HEK293 (cell line): ENCODE measurements around the gene HSPBAP1.

Experiments
- CTCF ChIA-PET: fragments of 350-600 bp; formaldehyde crosslinking; extraction: SDS; loops from one replicate; lab custom pipeline; 2021; ENCODE audit warnings: antibody characterized with exemption; lab: Yijun Ruan, JAX
- POLR2A ChIA-PET: fragments of 300-600 bp; formaldehyde crosslinking; extraction: SDS; loops from one replicate; lab custom pipeline; 2020; ENCODE audit warnings: antibody characterized with exemption, inconsistent platforms; lab: Yijun Ruan, JAX
- H3K27ac ChIP-seq: fragments of 200-500 bp; sonication (Bioruptor generic); 2 replicates; pipeline ENCODE4 v1.5.1; 2014; ENCODE audit warnings: low read depth, low read length, control low read depth, inconsistent platforms; ENCODE audit errors: extremely low read depth
- H3K36me3 ChIP-seq, 2 experiments: fragments of 200-500 bp in 1 of 2; sonication (Bioruptor generic) in 1 of 2; 1 replicate in 1 of 2; 2 replicates in 1 of 2; pipeline ENCODE4 v1.5.1; 2014 to 2017; ENCODE audit warnings: inconsistent platforms in 2 of 2, low read length in 2 of 2; ENCODE audit not compliant: control insufficient read depth in 2 of 2, insufficient read depth in 1 of 2
- H3K4me1 ChIP-seq: fragments of 200-500 bp; sonication (Bioruptor generic); 2 replicates; pipeline ENCODE4 v1.5.1; 2014; ENCODE audit warnings: mild to moderate bottlenecking, low read length, inconsistent platforms; ENCODE audit not compliant: control insufficient read depth, insufficient read depth
- H3K4me3 ChIP-seq: 2 replicates; pipeline ENCODE4 v1.5.1; 2011; ENCODE audit warnings: low read depth, mild to moderate bottlenecking, control low read depth, low read length, moderate library complexity
- H3K9me3 ChIP-seq: fragments of 200-500 bp; sonication (Bioruptor generic); 2 replicates; pipeline ENCODE4 v1.5.1; 2014; ENCODE audit warnings: low read depth, low read length, inconsistent platforms; ENCODE audit not compliant: control insufficient read depth, insufficient read depth
- ATF2 ChIP-seq: fragments of 450-650 bp; formaldehyde crosslinking; IDR thresholded peaks from 2 replicates; pipeline ENCODE4 v1.5.1; 2016; ENCODE audit warnings: missing biosample characterization, missing genetic modification characterization, low read depth
- GLI2 ChIP-seq: fragments of 450-650 bp; formaldehyde crosslinking; IDR thresholded peaks from 2 replicates; pipeline ENCODE4; 2017; ENCODE audit warnings: missing biosample characterization, missing genetic modification characterization, low read depth, borderline replicate concordance
- HIC1 ChIP-seq: fragments of 450-650 bp; formaldehyde crosslinking; IDR thresholded peaks from 2 replicates; pipeline ENCODE4 v1.5.1; 2016; ENCODE audit warnings: missing biosample characterization, missing genetic modification characterization
- HOXD13 ChIP-seq: sonication (generic); formaldehyde crosslinking; IDR thresholded peaks from 2 replicates; pipeline ENCODE4 v1.8.0; 2022; ENCODE audit warnings: missing genetic modification reagents, borderline replicate concordance
- MZF1 ChIP-seq: fragments of 450-650 bp; formaldehyde crosslinking; IDR thresholded peaks from 2 replicates; pipeline ENCODE4 v1.5.1; 2017; ENCODE audit warnings: missing biosample characterization, missing genetic modification characterization, borderline replicate concordance
- PRDM2 ChIP-seq: fragments of 450-650 bp; formaldehyde crosslinking; IDR thresholded peaks from 2 replicates; pipeline ENCODE4 v1.5.1; 2016; ENCODE audit warnings: missing biosample characterization, missing genetic modification characterization, borderline replicate concordance
- ZBTB17 ChIP-seq: fragments of 450-650 bp; formaldehyde crosslinking; IDR thresholded peaks from 2 replicates; pipeline ENCODE4 v1.5.1; 2016; ENCODE audit warnings: missing biosample characterization, missing genetic modification characterization
- ZEB2 ChIP-seq: fragments of 450-650 bp; formaldehyde crosslinking; IDR thresholded peaks from 2 replicates; pipeline ENCODE4 v1.5.1; 2016; ENCODE audit warnings: missing biosample characterization, missing genetic modification characterization
- ZNF239 ChIP-seq: fragments of 450-650 bp; formaldehyde crosslinking; IDR thresholded peaks from 2 replicates; pipeline ENCODE4 v1.5.1; 2016; ENCODE audit warnings: missing biosample characterization, missing genetic modification characterization
- ZNF280C ChIP-seq: fragments of 450-650 bp; formaldehyde crosslinking; IDR thresholded peaks from 2 replicates; pipeline ENCODE4 v1.5.1; 2016; ENCODE audit warnings: missing biosample characterization, missing genetic modification characterization
- ZNF350 ChIP-seq: fragments of 450-650 bp; formaldehyde crosslinking; IDR thresholded peaks from 2 replicates; pipeline ENCODE4 v1.5.0; 2017; ENCODE audit warnings: missing biosample characterization, mild to moderate bottlenecking, missing genetic modification characterization
- ZNF366 ChIP-seq: fragments of 450-650 bp; formaldehyde crosslinking; conservative IDR thresholded peaks from 2 replicates; pipeline ENCODE4 v1.5.1; 2016; ENCODE audit warnings: missing biosample characterization, missing genetic modification characterization
- ZNF426 ChIP-seq: fragments of 450-650 bp; formaldehyde crosslinking; IDR thresholded peaks from 2 replicates; pipeline ENCODE4 v1.5.1; 2017; ENCODE audit warnings: missing biosample characterization, missing genetic modification characterization, mild to moderate bottlenecking, inconsistent platforms, moderate library complexity
- ZNF510 ChIP-seq: fragments of 450-650 bp; formaldehyde crosslinking; IDR thresholded peaks from 2 replicates; pipeline ENCODE4 v1.5.1; 2018; ENCODE audit warnings: mild to moderate bottlenecking, missing genetic modification characterization, missing biosample characterization; ENCODE audit not compliant: insufficient replicate concordance
- ZNF514 ChIP-seq: fragments of 450-650 bp; formaldehyde crosslinking; IDR thresholded peaks from 2 replicates; pipeline ENCODE4 v1.5.1; 2016; ENCODE audit warnings: missing biosample characterization, missing genetic modification characterization
- ZNF530 ChIP-seq: fragments of 450-650 bp; formaldehyde crosslinking; IDR thresholded peaks from 2 replicates; pipeline ENCODE4 v1.5.1; 2016; ENCODE audit warnings: low read depth, missing biosample characterization, missing genetic modification characterization
- ZNF558 ChIP-seq: fragments of 450-650 bp; formaldehyde crosslinking; IDR thresholded peaks from 2 replicates; pipeline ENCODE4 v1.5.1; 2016; ENCODE audit warnings: missing biosample characterization, missing genetic modification characterization
- ZNF621 ChIP-seq: fragments of 450-650 bp; formaldehyde crosslinking; IDR thresholded peaks from 2 replicates; pipeline ENCODE4 v1.5.1; 2017; ENCODE audit warnings: missing biosample characterization, missing genetic modification characterization
- ZNF654 ChIP-seq: fragments of 450-650 bp; formaldehyde crosslinking; IDR thresholded peaks from 2 replicates; pipeline ENCODE4 v1.5.1; 2016; ENCODE audit warnings: low read depth, missing biosample characterization, missing genetic modification characterization
- ZNF658 ChIP-seq: fragments of 450-650 bp; formaldehyde crosslinking; IDR thresholded peaks from 2 replicates; pipeline ENCODE4; 2016; ENCODE audit warnings: missing biosample characterization, missing genetic modification characterization
- ZNF785 ChIP-seq: fragments of 450-650 bp; formaldehyde crosslinking; IDR thresholded peaks from 2 replicates; pipeline ENCODE4 v1.5.1; 2016; ENCODE audit warnings: missing biosample characterization, missing genetic modification characterization
- TF ChIP-seq, protein P1 (sequence below): fragments of 450-650 bp; formaldehyde crosslinking; IDR thresholded peaks from 2 replicates; pipeline ENCODE4 v1.5.1; 2016; ENCODE audit warnings: missing biosample characterization, missing genetic modification characterization
- TF ChIP-seq, protein P2 (sequence below): fragments of 450-650 bp; formaldehyde crosslinking; IDR thresholded peaks from 2 replicates; pipeline ENCODE4 v1.5.1; 2016; ENCODE audit warnings: missing biosample characterization, missing genetic modification characterization

HSPBAP1 gene

GRCh38 chr3:122727294-122727693, 66.3 kb downstream of the HSPBAP1 start:
- ChIA-PET POLR2A (no interaction called here), CTCF (no interaction called here)
- Histone ChIP-seq H3K9me3 (no peaks in the 10 kb centered on the region), H3K27ac (no peak overlapping the region), H3K36me3 (no peaks in the 10 kb centered on the region), H3K4me1 (no peaks in the 10 kb centered on the region), H3K4me3 (no peak overlapping the region)
- TF ChIP-seq ZNF785 (no peak), HOXD13 (CRISPR knock-in tag) (no peak), ZNF510 (tag by site-specific recombination) (no peak), HIC1 (tag by site-specific recombination) (no peak), ZNF366 (tag by site-specific recombination) (no peak), ZNF350 (tag by site-specific recombination) (no peak), ZNF239 (no peak), ZNF621 (tag by site-specific recombination) (no peak), ZNF530 (tag by site-specific recombination) (no peak), ZNF558 (no peak), ATF2 (tag by site-specific recombination) (no peak), MZF1 (tag by site-specific recombination) (no peak), ZNF514 (tag by site-specific recombination) (no peak), PRDM2 (tag by site-specific recombination) (no peak)

DNA sequence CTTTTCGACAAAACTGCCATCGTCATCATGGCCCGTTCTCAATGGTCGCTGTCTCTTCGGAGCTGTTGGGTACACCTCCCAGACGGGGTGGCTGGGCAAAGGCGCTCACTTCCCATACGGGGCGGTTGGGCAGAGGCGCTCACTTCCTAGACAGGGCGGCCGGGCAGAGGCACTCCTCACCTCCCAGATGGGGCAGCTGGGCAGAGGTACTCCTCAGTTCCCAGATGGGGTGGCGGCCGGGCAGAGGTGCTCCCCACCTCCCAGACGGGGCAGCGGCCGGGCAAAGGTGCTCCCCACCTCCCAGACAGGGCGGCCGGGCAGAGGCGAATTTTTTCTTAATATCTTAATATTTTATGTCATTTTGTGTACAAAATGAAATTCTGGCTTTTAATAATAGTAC, 68.5 kb downstream of the HSPBAP1 start:
- ChIA-PET CTCF (no interaction called here), POLR2A (no interaction called here)
- H3K36me3 ChIP-seq: no peaks in the 10 kb centered on the region
- no peaks in the 10 kb centered on the region for H3K9me3 ChIP-seq
- no peak overlapping the region for H3K4me3 ChIP-seq
- H3K27ac ChIP-seq: no peak overlapping the region
- H3K4me1 ChIP-seq: no peaks in the 10 kb centered on the region
- TF ChIP-seq ZNF239: no peak
- TF ChIP-seq ZNF280C: no peak
- TF ChIP-seq, protein P1, sequence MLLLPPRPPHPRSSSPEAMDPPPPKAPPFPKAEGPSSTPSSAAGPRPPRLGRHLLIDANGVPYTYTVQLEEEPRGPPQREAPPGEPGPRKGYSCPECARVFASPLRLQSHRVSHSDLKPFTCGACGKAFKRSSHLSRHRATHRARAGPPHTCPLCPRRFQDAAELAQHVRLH (tag by site-specific recombination): no peak
- TF ChIP-seq ZEB2 (tag by site-specific recombination): no peak
- no peak for TF ChIP-seq ZNF426 (tag by site-specific recombination)
- no peak for TF ChIP-seq GLI2 (tag by site-specific recombination)
- no peak for TF ChIP-seq ZNF658 (tag by site-specific recombination)
- no peak for TF ChIP-seq ZNF654 (tag by site-specific recombination)
- TF ChIP-seq, protein P2, sequence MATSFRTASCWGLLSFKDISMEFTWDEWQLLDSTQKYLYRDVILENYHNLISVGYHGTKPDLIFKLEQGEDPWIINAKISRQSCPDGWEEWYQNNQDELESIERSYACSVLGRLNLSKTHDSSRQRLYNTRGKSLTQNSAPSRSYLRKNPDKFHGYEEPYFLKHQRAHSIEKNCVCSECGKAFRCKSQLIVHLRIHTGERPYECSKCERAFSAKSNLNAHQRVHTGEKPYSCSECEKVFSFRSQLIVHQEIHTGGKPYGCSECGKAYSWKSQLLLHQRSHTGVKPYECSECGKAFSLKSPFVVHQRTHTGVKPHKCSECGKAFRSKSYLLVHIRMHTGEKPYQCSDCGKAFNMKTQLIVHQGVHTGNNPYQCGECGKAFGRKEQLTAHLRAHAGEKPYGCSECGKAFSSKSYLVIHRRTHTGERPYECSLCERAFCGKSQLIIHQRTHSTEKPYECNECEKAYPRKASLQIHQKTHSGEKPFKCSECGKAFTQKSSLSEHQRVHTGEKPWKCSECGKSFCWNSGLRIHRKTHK (tag by site-specific recombination): no peak
- TF ChIP-seq ZBTB17 (tag by site-specific recombination): no peak
